ENCODE measurements around the gene BTG3. TPM values are rescaled to one million over a fixed set of nuclear protein-coding genes. Genes with fewer than 3 reads are reported as not detected.

BTG3 gene
- total and polyA plus RNA-seq, 12 donors, result 23.8 to 50.1 (median 37.7) TPM

DNA sequence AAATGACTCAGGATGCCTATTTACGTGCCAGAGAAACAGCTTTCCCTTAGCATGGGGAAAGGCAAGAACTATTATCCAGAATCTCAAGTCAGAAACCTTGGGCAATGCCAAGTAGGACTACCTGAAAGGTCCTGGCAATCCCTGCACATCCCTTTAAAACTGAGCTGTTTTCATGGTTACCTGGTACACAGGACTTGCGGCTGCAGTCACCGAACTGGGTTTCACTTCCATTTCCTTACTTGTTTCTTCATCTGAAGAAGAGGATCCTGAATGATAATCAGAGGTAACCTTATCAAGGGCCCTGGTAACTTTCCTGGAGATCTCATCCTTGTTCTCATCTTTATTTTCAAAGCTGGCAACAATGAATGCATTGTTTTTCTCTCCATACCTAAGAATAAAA lies 14.3 kb downstream of the BTG3 start:
- Histone ChIP-seq H3K27ac (no peak overlapping the region), H3K9me3 (replicated peaks in 1 of 3) (no peaks in the 10 kb centered on the region), H3K4me1 (replicated peaks in 1 of 2) (no peaks in the 10 kb centered on the region), H3K27me3 (no peaks in the 10 kb centered on the region), H3K36me3 (replicated peaks in 1 of 2) (peaks cover 0 to 32% of the 10 kb centered on the region in 2 donors), H3K4me3 (no peak overlapping the region)
- WGBS, 4 donors, result 80 to 86% (median 83%) methylated on average over 3 of the region's 3 CpGs
- no peak for DNase-seq
- TF ChIP-seq, protein P1, sequence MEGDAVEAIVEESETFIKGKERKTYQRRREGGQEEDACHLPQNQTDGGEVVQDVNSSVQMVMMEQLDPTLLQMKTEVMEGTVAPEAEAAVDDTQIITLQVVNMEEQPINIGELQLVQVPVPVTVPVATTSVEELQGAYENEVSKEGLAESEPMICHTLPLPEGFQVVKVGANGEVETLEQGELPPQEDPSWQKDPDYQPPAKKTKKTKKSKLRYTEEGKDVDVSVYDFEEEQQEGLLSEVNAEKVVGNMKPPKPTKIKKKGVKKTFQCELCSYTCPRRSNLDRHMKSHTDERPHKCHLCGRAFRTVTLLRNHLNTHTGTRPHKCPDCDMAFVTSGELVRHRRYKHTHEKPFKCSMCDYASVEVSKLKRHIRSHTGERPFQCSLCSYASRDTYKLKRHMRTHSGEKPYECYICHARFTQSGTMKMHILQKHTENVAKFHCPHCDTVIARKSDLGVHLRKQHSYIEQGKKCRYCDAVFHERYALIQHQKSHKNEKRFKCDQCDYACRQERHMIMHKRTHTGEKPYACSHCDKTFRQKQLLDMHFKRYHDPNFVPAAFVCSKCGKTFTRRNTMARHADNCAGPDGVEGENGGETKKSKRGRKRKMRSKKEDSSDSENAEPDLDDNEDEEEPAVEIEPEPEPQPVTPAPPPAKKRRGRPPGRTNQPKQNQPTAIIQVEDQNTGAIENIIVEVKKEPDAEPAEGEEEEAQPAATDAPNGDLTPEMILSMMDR (IDR thresholded peaks at IDR 0.05), result no peak
- no peak for TF ChIP-seq POLR2A (IDR thresholded peaks at IDR 0.05)
- intact Hi-C loops (cut with DNase I), result no loop called here

DNA sequence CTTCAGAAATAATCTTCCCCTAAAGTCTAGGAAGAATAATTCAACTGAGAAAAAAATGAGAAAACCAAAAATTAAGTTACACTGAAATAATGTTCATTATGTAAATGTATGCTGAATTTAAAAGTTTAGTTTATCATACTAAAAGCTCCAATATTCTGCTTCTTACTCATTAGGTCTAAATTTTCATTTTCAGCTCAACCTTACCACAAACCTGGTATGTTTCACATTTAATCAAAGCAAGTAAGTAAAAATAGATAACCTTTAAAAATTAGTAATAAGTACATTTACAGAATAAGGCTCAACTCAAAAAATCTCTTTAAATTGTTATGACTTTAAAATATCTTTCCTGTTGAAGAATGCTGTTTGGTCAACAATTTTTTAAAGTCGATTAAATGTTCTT lies 15.0 kb downstream of the BTG3 start:
- H3K4me1 ChIP-seq (replicated peaks in 1 of 2), result no peaks in the 10 kb centered on the region
- 83 to 97% (median 92%) methylated on average over 1 of the region's 1 CpG for WGBS, 4 donors
- H3K27me3 ChIP-seq, result no peaks in the 10 kb centered on the region
- H3K36me3 ChIP-seq (replicated peaks in 1 of 2), result peaks cover 0 to 33% of the 10 kb centered on the region in 2 donors
- no peak overlapping the region for H3K4me3 ChIP-seq
- intact Hi-C loops (cut with DNase I), result no loop called here
- TF ChIP-seq, protein P1 (IDR thresholded peaks at IDR 0.05), result no peak
- TF ChIP-seq POLR2A (IDR thresholded peaks at IDR 0.05), result no peak
- no peak for DNase-seq
- no peak overlapping the region for H3K27ac ChIP-seq
- no peaks in the 10 kb centered on the region for H3K9me3 ChIP-seq (replicated peaks in 1 of 3)

DNA sequence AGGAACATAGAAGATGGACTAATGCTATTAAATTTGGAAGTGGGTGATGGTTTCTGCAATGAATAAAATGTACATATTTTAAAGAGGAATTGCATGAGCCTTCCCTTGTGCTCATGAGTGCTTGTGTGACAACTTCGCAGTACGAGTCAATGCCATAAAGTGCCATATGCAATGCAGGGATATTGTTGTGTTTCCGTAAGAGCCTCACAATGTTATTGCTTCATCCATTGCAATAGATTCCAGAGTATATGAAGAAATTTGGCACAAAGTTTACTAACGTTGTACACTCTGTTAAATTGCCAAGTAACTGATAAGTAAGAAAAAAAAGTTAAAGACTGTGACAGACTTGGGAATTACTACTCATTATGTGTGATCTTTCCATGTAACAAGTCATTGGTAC lies 22.3 kb downstream of the BTG3 start:
- intact Hi-C loops (cut with DNase I), result no loop called here
- Histone ChIP-seq H3K4me3 (no peak overlapping the region), H3K27ac (no peak overlapping the region), H3K36me3 (replicated peaks in 1 of 2) (peaks cover 0 to 14% of the 10 kb centered on the region in 2 donors), H3K9me3 (replicated peaks in 1 of 3) (no peaks in the 10 kb centered on the region), H3K4me1 (replicated peaks in 1 of 2) (no peaks in the 10 kb centered on the region), H3K27me3 (no peaks in the 10 kb centered on the region)
- no peak for DNase-seq
- TF ChIP-seq POLR2A (IDR thresholded peaks at IDR 0.05), result no peak
- TF ChIP-seq, protein P1 (IDR thresholded peaks at IDR 0.05), result no peak
- WGBS, 4 donors, result 81 to 89% (median 82%) methylated on average over 4 of the region's 4 CpGs

DNA sequence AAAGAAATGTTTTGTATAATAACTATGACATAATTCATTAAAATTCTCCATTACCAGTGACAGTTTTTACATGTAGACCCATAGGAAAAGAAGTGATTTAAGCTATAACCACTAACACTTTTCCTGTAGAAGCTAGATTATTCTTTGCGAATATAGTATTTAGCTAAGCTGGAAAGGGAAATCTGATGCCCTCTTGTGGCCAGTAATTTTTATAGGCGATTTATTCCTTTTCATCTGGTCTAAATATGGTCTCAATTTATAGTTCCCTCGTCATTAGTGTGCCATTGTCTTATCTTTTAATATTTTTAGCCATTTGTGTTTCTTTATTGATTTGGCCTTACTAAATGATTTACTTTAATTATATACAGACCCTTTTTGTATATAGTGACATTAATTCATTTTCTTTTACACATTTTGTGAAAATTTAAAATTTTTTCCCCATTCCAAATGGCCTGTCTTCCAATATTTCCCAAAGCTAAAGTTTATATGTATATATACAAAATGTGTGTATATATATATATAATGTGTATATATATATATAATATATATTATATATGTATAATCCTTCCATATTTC lies 26.7 kb downstream of the BTG3 start:
- Histone ChIP-seq H3K4me3 (no peak overlapping the region), H3K27ac (no peak overlapping the region), H3K9me3 (replicated peaks in 1 of 3) (no peaks in the 10 kb centered on the region), H3K4me1 (replicated peaks in 1 of 2) (peaks cover 0 to 7% of the 10 kb centered on the region in 2 donors), H3K27me3 (no peaks in the 10 kb centered on the region), H3K36me3 (replicated peaks in 1 of 2) (no peaks in the 10 kb centered on the region)
- TF ChIP-seq POLR2A (IDR thresholded peaks at IDR 0.05), result no peak
- TF ChIP-seq, protein P1 (IDR thresholded peaks at IDR 0.05), result peak; percentile 50 to 75 (median 62)
- peak in 2 of 7 donors; percentile 27 for DNase-seq
- WGBS, 4 donors, result 2 to 4% (median 3%) methylated on average over 3 of the region's 3 CpGs
- intact Hi-C loops (cut with DNase I), result no loop called here
